ENCODE data around the gene CEACAM8.

Gene CEACAM8

GRCh38 chr19:42567567-42567966 lies 27.2 kb downstream of the CEACAM8 start:
- H3K9me2 ChIP-seq (replicated peaks; ENCODE audit: control insufficient read depth, low read length), result no peaks in the 10 kb centered on the region
- peaks cover 3% of the 10 kb centered on the region; the same call in 1 of the 2 replicates for H3K27me3 ChIP-seq (ENCODE audit: control insufficient read depth, low read length)
- H3K4me3 ChIP-seq (ENCODE audit: low read length), result no peak overlapping the region
- no peaks in the 10 kb centered on the region for H3K79me2 ChIP-seq (ENCODE audit: control insufficient read depth, low read length)
- TF ChIP-seq EZH2phosphoT487 (IDR thresholded peaks at IDR 0.05; ENCODE audit: borderline replicate concordance, low read length) (no peak), CTCF (IDR thresholded peaks at IDR 0.05; ENCODE audit: low read depth, low read length, poor library complexity, severe bottlenecking) (no peak)
- H4K20me1 ChIP-seq (ENCODE audit: control insufficient read depth, insufficient read depth, low read depth, low read length), result no peaks in the 10 kb centered on the region
- H3K9me3 ChIP-seq (ENCODE audit: control insufficient read depth, insufficient read depth, low read length), result no peaks in the 10 kb centered on the region
- no peaks in the 10 kb centered on the region for H3F3A ChIP-seq (ENCODE audit: control insufficient read depth, insufficient read depth)
- H3K27ac ChIP-seq (ENCODE audit: low read depth, low read length), result no peak overlapping the region
- no peak overlapping the region for H3K4me2 ChIP-seq (ENCODE audit: low read length)
- no peaks in the 10 kb centered on the region for H3K4me1 ChIP-seq (ENCODE audit: control insufficient read depth, low read length)
- H3K36me3 ChIP-seq (ENCODE audit: control insufficient read depth, low read length), result no peaks in the 10 kb centered on the region

DNA sequence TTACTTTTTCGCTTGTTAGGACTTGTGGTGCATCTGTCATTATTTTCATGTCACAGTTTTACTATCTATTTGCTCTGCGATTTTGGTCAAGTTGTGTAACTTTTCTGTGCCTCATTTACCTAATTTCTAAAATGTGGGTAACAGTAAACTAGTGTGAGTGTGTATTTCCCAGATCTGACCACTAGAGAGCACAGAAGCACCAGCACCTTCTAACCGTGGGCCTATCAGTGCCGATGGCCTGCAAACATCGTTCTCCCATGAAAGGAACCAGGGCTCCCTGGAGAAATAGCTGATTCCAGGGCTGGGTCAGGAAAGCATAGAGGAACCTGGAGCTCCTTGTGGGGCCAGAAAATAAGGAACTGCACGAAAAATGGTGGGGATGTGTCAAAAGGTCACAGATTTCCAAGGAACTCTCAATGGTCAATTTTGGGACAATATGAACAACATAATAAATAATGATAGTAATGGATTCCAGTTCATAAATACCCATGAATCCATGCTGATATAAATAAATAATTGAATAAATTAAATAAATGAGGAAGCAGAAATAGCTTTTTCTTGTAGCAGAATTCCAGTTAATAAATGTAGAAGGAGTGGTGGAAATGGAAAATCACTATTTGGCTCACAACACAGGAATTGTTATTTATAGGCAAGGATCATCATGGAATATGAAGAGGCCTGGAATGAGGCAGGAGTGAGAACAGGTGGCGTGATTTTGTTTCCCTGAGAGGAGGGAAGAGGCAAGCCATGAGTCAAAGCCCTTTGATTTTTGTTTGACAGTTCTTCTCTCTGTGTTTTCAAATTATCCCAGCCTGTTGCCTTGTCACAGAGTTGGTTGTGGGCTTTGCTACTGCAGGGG lies 31.1 kb downstream of the CEACAM8 start:
- H3F3A ChIP-seq (ENCODE audit: control insufficient read depth, insufficient read depth), result no peaks in the 10 kb centered on the region

GRCh38 chr19:42561512-42561911 lies 33.2 kb downstream of the CEACAM8 start:
- Histone ChIP-seq H3K9me2 (replicated peaks; ENCODE audit: control insufficient read depth, low read length) (no peaks in the 10 kb centered on the region), H3K9me3 (ENCODE audit: control insufficient read depth, insufficient read depth, low read length) (no peaks in the 10 kb centered on the region), H3K27ac (ENCODE audit: low read depth, low read length) (no peak overlapping the region), H4K20me1 (ENCODE audit: control insufficient read depth, insufficient read depth, low read depth, low read length) (no peaks in the 10 kb centered on the region), H3K4me2 (ENCODE audit: low read length) (no peak overlapping the region), H3K4me1 (ENCODE audit: control insufficient read depth, low read length) (no peaks in the 10 kb centered on the region), H3K27me3 (ENCODE audit: control insufficient read depth, low read length) (0 out of 2 replicates have a peak, but pooled peaks cover 8% of the 10 kb centered on the region), H3K36me3 (ENCODE audit: control insufficient read depth, low read length) (no peaks in the 10 kb centered on the region), H3K4me3 (ENCODE audit: low read length) (no peak overlapping the region), H3K79me2 (ENCODE audit: control insufficient read depth, low read length) (no peaks in the 10 kb centered on the region), H3F3A (ENCODE audit: control insufficient read depth, insufficient read depth) (no peaks in the 10 kb centered on the region)
- TF ChIP-seq EZH2phosphoT487 (IDR thresholded peaks at IDR 0.05; ENCODE audit: borderline replicate concordance, low read length), result no peak
- no peak for TF ChIP-seq CTCF (IDR thresholded peaks at IDR 0.05; ENCODE audit: low read depth, low read length, poor library complexity, severe bottlenecking)

More for the DNA sequence above, 31.1 kb downstream of the CEACAM8 start:
- TF ChIP-seq CTCF (IDR thresholded peaks at IDR 0.05; ENCODE audit: low read depth, low read length, poor library complexity, severe bottlenecking), result peak; percentile 75
- TF ChIP-seq EZH2phosphoT487 (IDR thresholded peaks at IDR 0.05; ENCODE audit: borderline replicate concordance, low read length), result no peak
- H3K4me3 ChIP-seq (ENCODE audit: low read length), result no peak overlapping the region
- H3K9me2 ChIP-seq (replicated peaks; ENCODE audit: control insufficient read depth, low read length), result no peaks in the 10 kb centered on the region
- H3K79me2 ChIP-seq (ENCODE audit: control insufficient read depth, low read length), result no peaks in the 10 kb centered on the region
- H3K9me3 ChIP-seq (ENCODE audit: control insufficient read depth, insufficient read depth, low read length), result no peaks in the 10 kb centered on the region
- no peaks in the 10 kb centered on the region for H3K36me3 ChIP-seq (ENCODE audit: control insufficient read depth, low read length)
- no peaks in the 10 kb centered on the region for H4K20me1 ChIP-seq (ENCODE audit: control insufficient read depth, insufficient read depth, low read depth, low read length)
- H3K4me1 ChIP-seq (ENCODE audit: control insufficient read depth, low read length), result no peaks in the 10 kb centered on the region
- H3K4me2 ChIP-seq (ENCODE audit: low read length), result no peak overlapping the region
- peaks cover 5% of the 10 kb centered on the region; the same call in 1 of the 2 replicates for H3K27me3 ChIP-seq (ENCODE audit: control insufficient read depth, low read length)
- H3K27ac ChIP-seq (ENCODE audit: low read depth, low read length), result no peak overlapping the region

Data from DOHH2 (cell line).